Ascending aorta (tissue), 2 donors: ENCODE results near the gene DDX31. TPM values are rescaled to one million over a fixed set of nuclear protein-coding genes. Genes with fewer than 3 reads are reported as not detected.
"Not testable (repeated sequence)": the region's sequence is repeated elsewhere in the genome, so short reads cannot be mapped to it uniquely, and the experiment has no call there.

Experiments used
- DNase-seq, 2 donors: peaks; one replicate each; pipeline ENCODE4 v3.0.0-alpha.2; 2019; ENCODE audit warnings: low spot score in 2 of 2
- H3K27ac ChIP-seq, 2 donors: fragments of 200-600 bp; sonication (generic); one replicate each; pipeline ENCODE4 v1.5.1; 2016 to 2017; ENCODE audit warnings: mild to moderate bottlenecking in 1 of 2
- H3K27me3 ChIP-seq: fragments of 200-600 bp; sonication (generic); one replicate; pipeline ENCODE4 v1.5.1; 2017
- H3K36me3 ChIP-seq, 2 donors: fragments of 200-600 bp; sonication (generic); one replicate each; pipeline ENCODE4 v1.5.1; 2016
- H3K4me1 ChIP-seq, 2 donors: fragments of 200-600 bp; sonication (generic); one replicate each; pipeline ENCODE4 v1.5.1; 2016 to 2017; ENCODE audit warnings: mild to moderate bottlenecking in 1 of 2
- H3K4me3 ChIP-seq, 2 donors: fragments of 200-600 bp; sonication (generic); one replicate each; pipeline ENCODE4 v1.5.1; 2016 to 2017; ENCODE audit warnings: mild to moderate bottlenecking in 1 of 2
- H3K9me3 ChIP-seq, 2 donors: fragments of 200-600 bp; sonication (generic); one replicate each; pipeline ENCODE4 v1.5.1; 2016
- CTCF ChIP-seq, 3 experiments: fragments of 200-600 bp in 2 of 3; fragments of 450-650 bp in 1 of 3; sonication (generic) in 2 of 3; IDR thresholded peaks; one replicate each; pipeline ENCODE4 v1.5.1; 2016 to 2019; ENCODE audit warnings: antibody characterized with exemption in 3 of 3, mild to moderate bottlenecking in 1 of 3, moderate library complexity in 1 of 3
- intact Hi-C: fragments of 100-400 bp; cut with DNase I; formaldehyde crosslinking; loops from one replicate; pipeline ENCODE4 v1.15.1; 2023
- total RNA-seq: library from RNA; depleted of rRNA; stranded (reverse); fragments of >200 nt; gene quantifications from one replicate; pipeline ENCODE4 v1.1.0, GENCODE V29; 2016

Gene DDX31
- total RNA-seq, 1 donor from 2014 or later = 20.4 TPM

- Histone ChIP-seq H3K36me3 (no peaks in the 10 kb centered on the region), H3K4me1 (no peaks in the 10 kb centered on the region), H3K27me3 (peaks cover 20% of the 10 kb centered on the region), H3K9me3 (no peaks in the 10 kb centered on the region), H3K27ac (no peak overlapping the region), H3K4me3 (no peak overlapping the region)
- DNase-seq = no peak
- TF ChIP-seq CTCF (IDR thresholded peaks at IDR 0.05) = no peak
- intact Hi-C loops = no loop called here
Observed at GRCh38 chr9:132575811-132576210, 94.0 kb downstream of the DDX31 start.

- Histone ChIP-seq H3K27me3 (peaks cover 14% of the 10 kb centered on the region), H3K4me1 (no peaks in the 10 kb centered on the region), H3K9me3 (no peaks in the 10 kb centered on the region), H3K4me3 (no peak overlapping the region), H3K36me3 (no peaks in the 10 kb centered on the region), H3K27ac (no peak overlapping the region)
- intact Hi-C loops = no loop called here
- TF ChIP-seq CTCF (IDR thresholded peaks at IDR 0.05) = peak in 2 of 3 experiments; percentile 42 to 46
- DNase-seq = no peak
Observed at GRCh38 chr9:132575005-132575609, 94.7 kb downstream of the DDX31 start.

GRCh38 chr9:132572921-132573320 lies 96.9 kb downstream of the DDX31 start:
- intact Hi-C loops = no loop called here

GRCh38 chr9:132571806-132572600 lies 97.8 kb downstream of the DDX31 start:
- H3K36me3 ChIP-seq = no peaks in the 10 kb centered on the region
- TF ChIP-seq CTCF (IDR thresholded peaks at IDR 0.05) = no peak
- H3K4me1 ChIP-seq = no peaks in the 10 kb centered on the region
- intact Hi-C loops = no loop called here
- no peak overlapping the region for H3K4me3 ChIP-seq
- DNase-seq = no peak
- no peaks in the 10 kb centered on the region for H3K27me3 ChIP-seq
- H3K9me3 ChIP-seq = no peaks in the 10 kb centered on the region
- no peak overlapping the region for H3K27ac ChIP-seq

More at GRCh38 chr9:132572921-132573320, 96.9 kb downstream of the DDX31 start:
- no peak for DNase-seq
- Histone ChIP-seq H3K4me1 (no peaks in the 10 kb centered on the region), H3K9me3 (no peaks in the 10 kb centered on the region), H3K4me3 (no peak overlapping the region), H3K27ac (no peak overlapping the region), H3K36me3 (no peaks in the 10 kb centered on the region), H3K27me3 (no peaks in the 10 kb centered on the region)
- TF ChIP-seq CTCF (IDR thresholded peaks at IDR 0.05) = no peak

GRCh38 chr9:132568787-132569186 lies 101.0 kb downstream of the DDX31 start:
- intact Hi-C loops, H3K4me1 ChIP-seq, DNase-seq, H3K36me3 ChIP-seq, H3K9me3 ChIP-seq, H3K4me3 ChIP-seq, H3K27me3 ChIP-seq, H3K27ac ChIP-seq: not testable (repeated sequence)

- Histone ChIP-seq H3K9me3 (no peaks in the 10 kb centered on the region), H3K27ac (no peak overlapping the region), H3K4me3 (no peak overlapping the region), H3K4me1 (no peaks in the 10 kb centered on the region), H3K27me3 (no peaks in the 10 kb centered on the region), H3K36me3 (no peaks in the 10 kb centered on the region)
- no peak for TF ChIP-seq CTCF (IDR thresholded peaks at IDR 0.05)
- intact Hi-C loops = no loop called here
- DNase-seq = no peak
Observed at GRCh38 chr9:132564526-132564925, 105.3 kb downstream of the DDX31 start.
